NCI-H2227 (cell line): Measurements from ENCODE around the gene TBCE.
"Not testable (repeated sequence)": the region's sequence is repeated elsewhere in the genome, so short reads cannot be mapped to it uniquely, and the experiment has no call there.

Experiments used
- DNase-seq: peaks from one replicate; lab custom pipeline; 2025; ENCODE audit not compliant: unreplicated experiment; lab: John Stamatoyannopoulos, UW

Gene TBCE

GRCh38 chr1:235351441-235351840 lies 15.8 kb upstream of the TBCE start:
- DNase-seq: peak; percentile 32

DNA sequence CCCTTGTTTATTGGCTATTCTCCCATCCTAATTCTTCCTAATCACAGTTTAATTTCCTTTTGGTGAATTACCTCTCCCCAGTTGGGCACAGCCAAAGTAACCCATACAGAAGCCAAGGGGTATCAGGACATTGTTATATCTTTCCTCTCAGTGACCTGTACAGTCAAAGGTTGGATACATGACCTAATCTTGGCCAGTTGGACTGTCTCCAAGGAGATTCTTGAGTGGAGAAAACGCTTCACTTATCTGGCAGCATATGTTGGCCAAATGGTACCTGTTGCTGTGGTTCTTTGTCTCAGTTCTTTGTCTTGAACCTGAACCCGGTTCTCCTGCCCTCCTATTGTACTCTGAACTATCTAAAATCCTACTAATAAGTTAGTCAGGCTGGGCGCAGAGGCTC lies 15.3 kb upstream of the TBCE start:
- no peak for DNase-seq

- peak; percentile 41 for DNase-seq
These were observed 9.5 kb upstream of the TBCE start for GRCh38 chr1:235357485-235358373.

- DNase-seq: no peak
These were observed 8.3 kb upstream of the TBCE start for GRCh38 chr1:235358899-235359298.

DNA sequence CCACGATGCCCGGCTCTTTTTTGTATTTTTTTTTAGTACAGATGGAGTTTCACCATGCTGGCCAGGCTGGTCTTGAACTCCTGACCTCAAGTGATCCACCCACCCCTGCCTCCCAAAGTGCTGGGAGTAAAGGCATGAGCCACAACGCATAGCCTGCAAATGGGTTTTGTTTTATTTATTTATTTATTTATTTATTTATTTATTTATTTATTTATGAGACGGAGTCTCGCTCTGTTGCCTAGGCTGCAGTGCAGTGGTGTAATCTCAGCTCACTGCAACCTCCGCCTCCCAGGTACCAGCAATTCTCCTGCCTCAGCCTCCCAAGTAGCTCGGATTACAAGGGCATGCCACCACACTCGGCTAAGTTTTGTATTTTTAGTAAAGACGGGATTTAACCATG lies 3.0 kb upstream of the TBCE start:
- DNase-seq: not testable (repeated sequence)

DNA sequence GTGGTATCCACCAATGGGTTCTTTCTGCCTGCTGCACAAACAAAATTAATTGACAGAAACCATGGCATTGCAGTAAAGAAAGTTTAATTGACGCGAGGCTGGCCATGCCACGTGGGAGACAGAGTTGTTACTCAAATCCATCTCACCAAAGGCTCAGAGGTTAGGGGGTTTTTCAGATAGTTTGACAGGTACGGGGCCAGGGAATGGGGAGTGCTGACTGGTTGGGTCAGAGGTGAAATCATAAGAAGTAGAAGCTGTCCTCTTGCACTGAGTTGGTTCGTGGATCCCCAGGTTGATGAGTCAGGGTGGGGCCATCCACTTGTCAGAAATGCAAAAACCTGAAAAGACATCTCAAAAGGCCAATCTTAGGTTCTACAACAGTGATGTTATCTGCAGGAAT lies 941 bp upstream of the TBCE start:
- no peak for DNase-seq

DNA sequence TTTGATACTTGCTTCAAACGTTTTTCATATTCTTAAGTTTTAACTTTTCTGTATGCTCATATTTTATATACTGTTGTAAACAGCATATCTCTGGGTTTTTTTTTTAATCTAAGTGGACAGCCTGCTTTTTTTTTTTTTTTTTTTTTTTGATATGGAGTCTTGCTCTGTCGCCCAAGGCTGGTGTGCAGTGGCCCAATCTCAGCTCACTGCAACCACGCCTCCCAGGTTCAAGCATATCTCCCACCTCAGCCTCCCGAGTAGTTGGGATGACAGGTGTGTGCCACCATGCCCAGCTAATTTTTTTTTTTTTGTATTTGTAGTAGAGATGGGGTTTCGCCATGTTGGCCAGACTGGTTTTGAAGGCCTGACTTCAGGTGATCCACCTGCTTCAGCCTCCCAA lies 1.2 kb downstream of the TBCE start:
- DNase-seq: no peak

DNA sequence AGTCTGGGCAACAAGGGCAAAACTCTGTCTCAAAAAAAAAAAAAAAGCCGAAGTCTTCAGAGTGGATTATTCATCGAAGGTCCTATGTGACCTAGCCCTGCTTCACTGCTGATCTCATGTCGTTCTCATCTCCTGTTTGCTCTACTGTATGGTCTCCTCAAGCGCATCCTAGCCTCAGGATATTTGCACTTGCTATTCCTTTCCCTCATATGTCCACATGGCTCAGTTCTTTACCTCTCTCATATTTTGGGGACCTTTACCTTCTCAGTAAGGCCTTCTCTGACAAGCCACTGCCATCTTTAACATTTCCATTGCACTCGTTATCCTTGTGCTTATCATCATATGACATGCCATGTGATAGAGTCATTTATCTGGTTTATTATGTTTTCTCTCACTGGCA lies 2.6 kb downstream of the TBCE start:
- no peak for DNase-seq

DNA sequence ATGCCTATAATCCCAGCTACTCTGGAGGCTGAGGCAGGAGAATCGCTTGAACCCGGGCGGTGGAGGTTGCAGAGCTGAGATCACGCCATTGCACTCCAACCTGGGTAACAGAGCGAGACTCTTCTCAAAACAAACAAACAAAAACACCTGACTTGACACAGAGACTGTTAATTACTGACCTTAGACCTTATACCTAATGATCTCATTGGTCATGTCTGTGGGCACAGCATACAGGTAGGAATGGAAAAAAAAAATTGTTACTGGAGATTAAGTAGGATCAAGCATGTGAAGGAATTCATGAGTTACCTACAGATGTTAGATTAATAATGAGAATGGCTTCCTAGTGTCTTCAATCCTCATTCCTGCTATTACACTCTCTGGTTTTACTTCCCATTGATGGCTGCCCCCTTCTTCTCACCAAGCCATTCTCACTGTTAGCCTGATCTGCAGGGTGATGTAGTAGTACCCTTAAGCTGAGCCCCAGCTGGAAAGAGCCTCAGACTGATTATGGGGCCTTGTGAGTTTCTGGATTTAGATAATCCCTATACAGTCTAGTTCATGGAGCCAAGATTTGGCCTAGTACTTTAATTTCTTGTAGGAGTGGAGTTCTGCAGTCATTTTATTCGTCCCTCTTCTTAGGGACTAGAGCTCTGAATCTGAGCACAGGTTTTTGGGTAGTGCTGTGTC lies 8.8 kb downstream of the TBCE start:
- DNase-seq: no peak

- not testable (repeated sequence) for DNase-seq
These were observed 11.0 kb downstream of the TBCE start for GRCh38 chr1:235378134-235378735.

DNA sequence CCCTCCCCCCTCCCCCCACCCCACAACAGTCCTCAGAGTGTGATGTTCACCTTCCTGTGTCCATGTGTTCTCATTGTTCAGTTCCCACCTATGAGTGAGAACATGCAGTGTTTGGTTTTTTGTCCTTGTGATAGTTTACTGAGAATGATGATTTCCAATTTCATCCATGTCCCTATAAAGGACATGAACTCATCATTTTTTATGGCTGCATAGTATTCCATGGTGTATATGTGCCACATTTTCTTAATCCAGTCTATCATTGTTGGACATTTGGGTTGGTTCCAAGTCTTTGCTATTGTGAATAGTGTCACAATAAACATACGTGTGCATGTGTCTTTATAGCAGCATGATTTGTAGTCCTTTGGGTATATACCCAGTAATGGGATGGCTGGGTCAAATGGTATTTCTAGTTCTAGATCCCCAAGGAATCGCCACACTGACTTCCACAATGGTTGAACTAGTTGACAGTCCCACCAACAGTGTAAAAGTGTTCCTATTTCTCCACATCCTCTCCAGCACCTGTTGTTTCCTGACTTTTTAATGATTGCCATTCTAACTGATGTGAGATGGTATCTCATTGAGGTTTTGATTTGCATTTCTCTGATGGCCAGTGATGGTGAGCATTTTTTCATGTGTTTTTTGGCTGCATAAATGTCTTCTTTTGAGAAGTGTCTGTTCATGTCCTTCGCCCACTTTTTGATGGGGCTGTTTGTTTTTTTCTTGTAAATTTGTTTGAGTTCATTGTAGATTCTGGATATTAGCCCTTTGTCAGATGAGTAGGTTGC lies 14.9 kb downstream of the TBCE start:
- not testable (repeated sequence) for DNase-seq

DNA sequence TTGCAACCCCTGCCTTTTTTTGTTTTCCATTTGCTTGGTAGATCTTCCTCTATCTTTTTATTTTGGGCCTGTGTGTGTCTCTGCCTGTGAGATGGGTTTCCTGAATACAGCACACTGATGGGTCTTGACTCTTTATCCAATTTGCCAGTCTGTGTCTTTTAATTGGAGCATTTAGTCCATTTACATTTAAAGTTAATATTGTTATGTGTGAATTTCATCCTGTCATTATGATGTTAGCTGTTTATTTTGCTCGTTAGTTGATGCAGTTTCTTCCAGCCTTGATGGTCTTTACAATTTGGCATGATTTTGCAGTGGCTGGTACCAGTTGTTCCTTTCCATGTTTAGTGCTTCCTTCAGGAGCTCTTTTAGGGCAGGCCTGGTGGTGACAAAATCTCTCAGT lies 18.4 kb downstream of the TBCE start:
- not testable (repeated sequence) for DNase-seq

DNA sequence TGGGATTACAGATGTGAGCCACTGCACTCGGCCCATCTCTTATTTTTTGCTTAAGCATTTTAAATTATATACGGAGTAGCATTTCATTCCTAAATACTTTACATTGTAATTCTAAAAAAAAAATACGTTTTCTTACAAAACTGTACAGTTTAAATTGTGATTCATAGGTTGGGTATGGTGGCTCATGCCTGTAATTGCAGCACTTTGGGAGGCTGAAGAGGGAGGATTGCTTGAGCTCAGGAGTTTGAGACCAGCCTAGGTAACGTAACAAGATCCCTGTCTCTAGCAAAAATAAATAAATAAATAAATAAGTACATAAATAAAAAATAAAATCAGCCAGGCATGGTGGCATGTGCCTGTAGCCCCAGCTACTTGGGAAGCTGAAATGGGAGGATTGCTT lies 24.6 kb downstream of the TBCE start:
- no peak for DNase-seq

- no peak for DNase-seq
These were observed 30.5 kb downstream of the TBCE start for GRCh38 chr1:235397733-235398132.

DNA sequence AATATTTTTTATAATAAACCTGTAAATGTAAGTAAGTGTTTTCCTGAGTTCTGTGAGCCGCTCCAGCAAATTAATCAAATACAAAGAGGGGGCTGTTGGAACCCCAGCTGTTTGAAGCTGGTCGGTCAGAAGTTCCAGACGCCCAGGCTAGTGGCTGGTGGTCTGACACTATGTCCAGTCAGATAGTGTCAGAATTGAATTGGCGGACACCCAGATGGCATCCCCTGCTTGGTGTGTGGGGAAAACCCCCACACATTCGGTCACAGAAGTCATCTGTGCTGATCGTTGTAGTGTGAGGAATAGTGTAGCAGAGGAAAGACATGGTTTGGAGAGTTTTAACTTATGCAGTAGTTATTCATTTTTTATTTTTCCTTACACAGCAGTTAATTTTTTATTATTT lies 32.4 kb downstream of the TBCE start:
- no peak for DNase-seq

DNA sequence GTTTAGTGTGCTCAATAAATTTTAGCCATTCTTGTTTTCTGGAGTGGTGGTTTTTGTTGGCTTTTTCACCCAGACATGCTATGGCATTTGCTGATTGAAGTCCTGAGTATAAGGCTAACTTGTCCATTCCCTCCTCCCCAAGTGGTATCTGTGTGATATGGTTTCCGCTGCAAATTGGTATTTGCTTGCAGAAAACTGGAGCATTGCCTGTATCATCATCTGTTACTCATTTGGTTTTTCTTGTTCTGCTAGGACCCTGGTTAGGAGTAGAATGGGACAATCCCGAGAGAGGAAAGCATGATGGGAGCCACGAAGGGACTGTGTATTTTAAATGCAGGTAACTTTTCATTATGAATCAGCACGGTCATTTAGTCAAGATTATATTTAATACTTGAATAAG lies 34.0 kb downstream of the TBCE start:
- DNase-seq: no peak

- no peak for DNase-seq
These were observed 35.4 kb downstream of the TBCE start for GRCh38 chr1:235402457-235403200.

GRCh38 chr1:235403593-235403992 lies 36.4 kb downstream of the TBCE start:
- no peak for DNase-seq

DNA sequence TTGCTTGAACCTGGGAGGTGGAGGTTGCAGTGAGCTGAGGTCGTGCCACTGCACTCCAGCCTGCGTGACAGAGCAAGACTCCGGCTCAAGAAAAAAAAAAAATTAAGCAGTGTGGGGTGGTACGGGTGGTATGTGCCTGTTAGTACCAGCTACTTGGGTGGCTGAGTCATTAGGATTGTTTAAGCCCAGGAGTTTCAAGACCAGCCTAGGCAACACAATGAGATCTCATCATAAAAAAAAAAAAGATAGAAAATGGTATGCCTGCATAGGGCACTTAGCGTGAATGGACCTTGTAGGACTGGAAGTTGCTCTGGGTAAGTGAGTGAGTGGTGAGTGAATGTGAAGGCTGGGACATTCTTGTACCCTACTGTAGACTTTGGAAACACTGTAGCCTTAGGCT lies 37.0 kb downstream of the TBCE start:
- DNase-seq: no peak

- no peak for DNase-seq
These were observed 40.2 kb downstream of the TBCE start for GRCh38 chr1:235407419-235407818.
